GM19043 (cell line): ENCODE data around the gene HP1BP3.

Experiments
- ATAC-seq: cut with Tn5 transposase; IDR thresholded peaks from one replicate; pipeline ENCODE4 v1.9.1; 2021; ENCODE audit warnings: low read depth; ENCODE audit not compliant: unreplicated experiment

The HP1BP3 gene

GRCh38 chr1:20696397-20697333, 90.4 kb downstream of the HP1BP3 start:
- ATAC-seq, result peak; percentile 57

DNA sequence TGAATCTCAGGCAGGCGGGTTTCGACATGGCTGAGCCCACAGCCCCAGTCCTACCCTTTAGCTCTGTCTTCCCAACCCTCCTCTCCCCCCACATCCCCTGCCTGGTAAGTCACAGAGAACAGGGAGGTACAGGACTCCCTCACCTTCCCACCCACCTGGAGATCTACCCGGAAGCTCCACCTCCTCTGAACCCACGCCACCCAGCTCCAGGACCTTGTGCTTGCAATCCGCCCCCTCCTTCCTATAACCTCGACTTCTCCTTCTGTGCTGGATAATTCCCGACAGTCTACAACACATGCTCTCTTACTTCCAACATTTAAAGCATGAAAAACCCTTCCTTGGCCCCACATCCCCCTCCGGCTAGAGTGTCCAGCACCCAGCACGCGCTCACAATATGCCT, 91.6 kb downstream of the HP1BP3 start:
- ATAC-seq, result no peak

- ATAC-seq, result no peak
Observed at GRCh38 chr1:20693623-20694022, 93.5 kb downstream of the HP1BP3 start.
